Measurements from ENCODE around the gene LEFTY1.

GRCh38 chr1:225866061-225866837 lies 22.7 kb downstream of the LEFTY1 start:
- TF ChIP-seq, protein P1, sequence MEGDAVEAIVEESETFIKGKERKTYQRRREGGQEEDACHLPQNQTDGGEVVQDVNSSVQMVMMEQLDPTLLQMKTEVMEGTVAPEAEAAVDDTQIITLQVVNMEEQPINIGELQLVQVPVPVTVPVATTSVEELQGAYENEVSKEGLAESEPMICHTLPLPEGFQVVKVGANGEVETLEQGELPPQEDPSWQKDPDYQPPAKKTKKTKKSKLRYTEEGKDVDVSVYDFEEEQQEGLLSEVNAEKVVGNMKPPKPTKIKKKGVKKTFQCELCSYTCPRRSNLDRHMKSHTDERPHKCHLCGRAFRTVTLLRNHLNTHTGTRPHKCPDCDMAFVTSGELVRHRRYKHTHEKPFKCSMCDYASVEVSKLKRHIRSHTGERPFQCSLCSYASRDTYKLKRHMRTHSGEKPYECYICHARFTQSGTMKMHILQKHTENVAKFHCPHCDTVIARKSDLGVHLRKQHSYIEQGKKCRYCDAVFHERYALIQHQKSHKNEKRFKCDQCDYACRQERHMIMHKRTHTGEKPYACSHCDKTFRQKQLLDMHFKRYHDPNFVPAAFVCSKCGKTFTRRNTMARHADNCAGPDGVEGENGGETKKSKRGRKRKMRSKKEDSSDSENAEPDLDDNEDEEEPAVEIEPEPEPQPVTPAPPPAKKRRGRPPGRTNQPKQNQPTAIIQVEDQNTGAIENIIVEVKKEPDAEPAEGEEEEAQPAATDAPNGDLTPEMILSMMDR (IDR thresholded peaks at IDR 0.05) = no peak
- TF ChIP-seq POLR2A (IDR thresholded peaks at IDR 0.05) (no peak), POLR2AphosphoS5 (IDR thresholded peaks at IDR 0.05) (no peak), EP300 (IDR thresholded peaks at IDR 0.05) (no peak)

All from upper lobe of left lung (tissue), 4 donors.